Measurements from ENCODE around the gene CST5. TPM values are rescaled to one million over a fixed set of nuclear protein-coding genes. Genes with fewer than 3 reads are reported as not detected.
A peak's percentile ranks its signal among the peaks of the same experiment; 100 is the strongest.
"Not testable (repeated sequence)": the region's sequence is repeated elsewhere in the genome, so short reads cannot be mapped to it uniquely, and the experiment has no call there.

The CST5 gene
- polyA plus RNA-seq, 4 donors = 0.35 to 0.54 (median 0.44) TPM; not detected in 1

DNA sequence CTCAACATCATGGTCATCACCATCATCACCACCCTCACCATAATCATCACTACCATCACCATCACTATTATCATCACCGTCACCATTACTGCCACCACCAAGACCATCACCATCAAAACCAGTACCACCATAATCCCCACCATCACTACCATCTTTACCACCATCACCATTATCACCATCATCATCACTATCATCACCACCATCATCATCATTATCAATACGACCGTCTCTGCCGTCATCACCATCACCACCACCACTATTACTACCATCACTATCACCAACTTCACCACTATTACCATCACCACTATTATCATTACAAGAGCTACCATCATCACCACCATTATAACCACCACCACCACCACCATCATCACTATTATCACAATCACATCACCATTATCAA lies 11.3 kb upstream of the CST5 start:
- not testable (repeated sequence) for DNase-seq (ENCODE audit: low read depth in 4 of 4, low spot score in 3 of 4)

DNA sequence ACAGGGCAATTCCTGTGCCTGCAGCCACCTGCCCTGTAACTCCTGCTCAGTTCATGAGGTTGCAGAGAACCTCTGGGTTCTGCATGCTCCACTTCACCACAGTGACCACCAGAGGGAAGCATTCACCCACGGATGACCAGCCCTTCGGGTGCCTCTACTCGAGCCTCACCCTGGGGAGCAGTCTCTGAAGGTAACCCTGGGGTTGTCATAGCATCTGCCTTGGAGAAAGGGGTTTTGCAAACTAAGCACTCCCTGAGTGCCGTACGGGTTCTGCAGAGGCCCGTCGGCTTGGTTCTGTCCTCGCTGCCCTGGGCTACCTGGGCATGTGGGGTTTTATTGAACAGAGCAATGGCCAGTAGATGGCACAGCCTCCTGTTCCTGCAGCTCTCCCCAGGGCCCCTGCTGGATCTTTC lies 10.2 kb upstream of the CST5 start:
- DNase-seq (ENCODE audit: low read depth in 4 of 4, low spot score in 3 of 4) = peak; percentile 18 to 41 (median 34)

DNA sequence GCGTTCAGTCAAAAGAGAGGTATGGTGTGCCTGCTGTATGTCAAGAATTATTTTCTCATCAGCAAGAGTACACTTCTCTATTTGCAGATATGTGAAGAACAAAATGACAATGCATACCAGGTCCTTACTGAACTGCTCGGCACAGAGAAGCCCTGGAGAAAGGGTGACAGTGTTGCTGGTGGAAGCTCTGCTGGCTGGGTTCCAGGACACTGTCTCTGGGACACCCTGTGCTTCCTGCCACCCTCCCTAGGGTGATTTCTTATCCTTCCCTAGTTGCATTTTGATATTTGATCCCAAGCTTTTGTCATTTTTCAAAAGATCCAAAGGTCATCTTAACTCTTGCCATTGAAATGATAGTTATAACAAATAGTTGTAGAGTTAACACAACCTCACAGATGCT lies 8.3 kb upstream of the CST5 start:
- no peak for DNase-seq (ENCODE audit: low read depth in 4 of 4, low spot score in 3 of 4)

DNA sequence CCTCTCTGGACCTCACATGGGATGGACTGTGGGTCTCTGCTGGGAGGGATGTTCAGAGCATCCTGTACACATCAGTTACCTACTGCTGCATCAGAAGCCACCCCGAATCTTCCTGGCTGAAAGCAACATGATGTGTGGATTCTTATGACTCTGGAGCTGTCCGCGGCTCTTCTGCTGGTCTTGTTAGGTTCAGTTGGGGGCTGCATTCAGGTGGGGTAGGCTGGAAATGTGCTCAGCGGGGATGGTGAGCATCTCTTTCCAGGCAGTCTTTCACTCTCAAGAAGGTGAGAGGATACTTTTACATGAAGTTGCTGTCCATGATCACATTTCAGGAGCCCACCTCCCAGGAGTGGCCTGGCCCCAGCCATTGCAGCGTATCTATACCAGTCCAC lies 5.2 kb upstream of the CST5 start:
- DNase-seq (ENCODE audit: low read depth in 4 of 4, low spot score in 3 of 4) = no peak

- no peak for DNase-seq (ENCODE audit: low read depth in 4 of 4, low spot score in 3 of 4)
Measured at GRCh38 chr20:23884136-23884770, 4.7 kb upstream of the CST5 start.

GRCh38 chr20:23881371-23881770 lies 1.8 kb upstream of the CST5 start:
- no peak for DNase-seq (ENCODE audit: low read depth in 4 of 4, low spot score in 3 of 4)

DNA sequence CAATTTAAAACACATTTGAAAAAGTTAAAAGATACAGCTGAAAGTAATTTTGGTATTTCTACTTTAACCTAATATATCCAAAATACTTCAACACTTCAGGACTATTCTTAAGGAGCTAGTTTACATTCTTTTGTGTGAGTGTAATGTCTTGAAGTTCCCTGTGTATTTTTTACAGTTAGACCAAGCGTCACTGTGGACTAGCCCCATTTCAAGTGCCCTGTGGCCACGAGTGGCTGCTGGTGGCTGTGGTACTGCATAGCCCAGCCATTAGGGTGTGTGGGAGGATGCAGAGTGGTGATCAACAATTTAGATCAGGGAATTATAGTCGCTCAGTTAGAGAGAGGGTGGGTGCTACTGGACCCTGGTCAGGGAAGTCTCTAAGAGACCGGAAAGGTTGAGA lies 869 bp upstream of the CST5 start:
- no peak for DNase-seq (ENCODE audit: low read depth in 4 of 4, low spot score in 3 of 4)

DNA sequence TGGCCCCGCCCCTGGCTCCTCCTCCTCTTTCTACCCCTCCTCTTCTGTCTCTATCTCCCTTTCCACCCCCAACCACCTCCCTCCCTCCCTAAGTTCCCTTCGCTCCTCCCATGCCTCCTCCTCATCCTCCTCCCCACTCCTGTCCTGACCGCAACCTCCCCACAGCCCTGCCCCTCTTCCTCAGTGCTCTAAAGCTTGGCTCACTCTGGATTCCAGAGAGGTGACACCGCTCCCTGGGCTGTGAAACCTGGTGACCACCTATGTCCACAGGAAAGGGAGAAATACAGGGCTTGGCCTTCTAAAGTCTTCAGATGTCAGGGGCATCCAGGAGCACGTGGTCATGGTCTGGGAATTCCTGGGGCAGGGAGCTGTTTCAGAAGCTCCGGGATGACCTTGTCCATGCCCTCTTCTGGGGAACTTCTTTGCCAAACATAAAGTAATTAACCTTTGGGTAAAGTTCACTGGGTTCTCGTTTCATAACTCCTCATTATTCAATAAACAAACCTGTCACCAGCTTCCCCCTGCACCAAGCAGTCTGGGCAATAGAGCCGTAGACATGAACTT lies 345 bp upstream of the CST5 start:
- peak in 2 of 4 donors; percentile 17 to 36 for DNase-seq (ENCODE audit: low read depth in 4 of 4, low spot score in 3 of 4)

GRCh38 chr20:23878787-23879186 lies 761 bp downstream of the CST5 start:
- DNase-seq (ENCODE audit: low read depth in 4 of 4, low spot score in 3 of 4) = no peak

- not testable (repeated sequence) for DNase-seq (ENCODE audit: low read depth in 4 of 4, low spot score in 3 of 4)
Measured at GRCh38 chr20:23878016-23878542, 1.5 kb downstream of the CST5 start.

DNA sequence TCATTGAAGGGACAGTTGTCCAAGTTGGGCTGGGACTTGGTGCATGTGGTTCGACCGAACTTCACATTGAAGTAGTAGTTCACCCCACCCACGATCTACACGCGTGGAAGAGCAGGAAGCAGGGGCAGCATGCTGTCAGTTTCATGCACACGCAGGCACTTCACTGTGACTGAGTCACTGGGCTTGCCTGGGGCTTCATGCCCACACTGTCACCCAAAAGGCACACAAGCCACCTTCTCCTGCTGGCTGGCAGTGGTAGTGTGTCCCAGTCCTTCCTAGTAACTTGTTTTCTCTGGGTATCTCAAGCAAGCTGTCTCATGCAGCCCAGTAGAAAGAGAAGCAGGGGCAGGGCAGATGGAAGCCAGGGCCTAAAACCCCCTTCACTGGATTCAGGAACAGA lies 2.0 kb downstream of the CST5 start:
- no peak for DNase-seq (ENCODE audit: low read depth in 4 of 4, low spot score in 3 of 4)

- DNase-seq (ENCODE audit: low read depth in 4 of 4, low spot score in 3 of 4) = no peak
Measured at GRCh38 chr20:23875606-23876237, 3.8 kb downstream of the CST5 start.

DNA sequence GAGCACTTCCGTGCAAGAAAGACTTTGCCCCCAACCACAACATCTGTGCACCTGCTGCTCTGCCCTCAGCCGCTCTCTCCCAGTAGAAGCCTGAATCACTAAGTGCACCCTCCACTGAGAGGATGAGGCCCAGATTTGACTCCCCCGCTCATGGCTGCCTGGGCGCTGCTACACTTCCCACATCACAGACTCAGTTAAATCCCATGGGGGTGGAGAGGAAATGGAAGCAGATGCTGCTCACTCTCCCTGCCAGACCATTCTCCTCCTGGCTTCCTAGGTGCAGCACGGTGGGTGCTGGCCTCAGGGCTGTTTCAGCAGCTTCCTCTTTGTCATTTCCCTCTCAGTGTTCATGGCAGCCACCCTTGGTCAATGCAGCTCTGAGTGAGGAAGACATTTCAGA lies 4.8 kb downstream of the CST5 start:
- no peak for DNase-seq (ENCODE audit: low read depth in 4 of 4, low spot score in 3 of 4)

GRCh38 chr20:23873370-23874015 lies 6.1 kb downstream of the CST5 start:
- DNase-seq (ENCODE audit: low read depth in 4 of 4, low spot score in 3 of 4) = no peak

GRCh38 chr20:23872065-23872464 lies 7.5 kb downstream of the CST5 start:
- no peak for DNase-seq (ENCODE audit: low read depth in 4 of 4, low spot score in 3 of 4)

DNA sequence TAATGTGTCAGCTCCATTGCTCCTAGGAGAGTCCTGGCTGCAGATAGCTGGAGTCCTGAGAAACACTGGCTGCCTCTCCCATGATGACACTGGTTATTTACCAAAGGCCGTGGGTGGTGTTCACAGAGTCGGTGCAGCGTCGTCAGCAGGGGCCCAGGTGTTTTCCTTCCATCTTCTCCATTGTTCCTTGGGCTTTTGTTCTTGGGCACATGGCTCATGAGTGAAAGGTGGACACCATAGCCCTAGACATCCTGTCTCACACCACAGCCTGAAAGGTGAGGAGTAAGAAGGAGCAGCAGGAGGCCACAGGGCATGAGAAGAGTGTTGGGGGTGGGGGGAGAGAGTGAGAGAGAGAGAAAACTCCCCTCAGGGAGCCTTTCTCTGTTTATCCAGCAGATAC lies 9.1 kb downstream of the CST5 start:
- DNase-seq (ENCODE audit: low read depth in 4 of 4, low spot score in 3 of 4) = no peak

DNA sequence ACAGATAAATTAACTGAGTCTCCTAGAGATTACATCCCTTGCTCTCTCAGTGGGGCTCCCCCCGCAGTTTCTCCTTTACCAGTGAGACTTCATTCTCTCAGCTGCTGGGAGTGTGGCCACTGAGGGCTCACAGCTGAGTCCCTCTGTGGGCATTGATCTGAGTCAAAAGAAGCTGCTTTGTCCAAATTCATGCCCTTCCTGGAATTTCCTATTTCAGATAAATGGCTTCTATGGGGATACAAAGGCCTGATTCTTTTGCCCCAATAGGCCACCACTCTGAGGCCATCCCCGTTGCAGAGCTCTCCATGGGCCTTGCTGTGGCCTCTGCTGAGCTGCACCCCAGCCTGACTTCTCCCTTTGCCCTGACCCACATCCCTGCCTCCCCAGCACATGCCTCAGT lies 10.0 kb downstream of the CST5 start:
- no peak for DNase-seq (ENCODE audit: low read depth in 4 of 4, low spot score in 3 of 4)

DNA sequence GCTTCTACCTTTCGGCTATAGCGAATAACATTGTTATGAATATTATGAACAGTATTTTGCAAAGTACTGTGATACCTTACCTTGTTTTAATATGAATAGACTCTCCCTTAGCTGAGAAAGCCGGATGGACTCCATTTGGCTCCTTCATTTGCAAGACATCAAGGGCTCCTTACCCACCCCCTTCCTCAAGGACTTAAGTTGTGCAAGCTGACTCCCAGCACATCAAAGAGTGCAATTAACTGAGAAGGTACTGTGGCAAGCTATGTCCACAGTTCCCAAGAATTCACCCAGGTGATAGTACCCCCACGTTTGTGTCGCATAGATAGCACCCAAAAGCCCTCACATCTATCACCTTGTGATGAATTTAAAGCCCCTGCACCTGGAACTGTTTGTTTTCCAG lies 11.2 kb downstream of the CST5 start:
- no peak for DNase-seq (ENCODE audit: low read depth in 4 of 4, low spot score in 3 of 4)

- no peak for DNase-seq (ENCODE audit: low read depth in 4 of 4, low spot score in 3 of 4)
Measured at GRCh38 chr20:23867152-23867776, 12.3 kb downstream of the CST5 start.

GRCh38 chr20:23860771-23861170 lies 18.8 kb downstream of the CST5 start:
- not testable (repeated sequence) for DNase-seq (ENCODE audit: low read depth in 4 of 4, low spot score in 3 of 4)

DNA sequence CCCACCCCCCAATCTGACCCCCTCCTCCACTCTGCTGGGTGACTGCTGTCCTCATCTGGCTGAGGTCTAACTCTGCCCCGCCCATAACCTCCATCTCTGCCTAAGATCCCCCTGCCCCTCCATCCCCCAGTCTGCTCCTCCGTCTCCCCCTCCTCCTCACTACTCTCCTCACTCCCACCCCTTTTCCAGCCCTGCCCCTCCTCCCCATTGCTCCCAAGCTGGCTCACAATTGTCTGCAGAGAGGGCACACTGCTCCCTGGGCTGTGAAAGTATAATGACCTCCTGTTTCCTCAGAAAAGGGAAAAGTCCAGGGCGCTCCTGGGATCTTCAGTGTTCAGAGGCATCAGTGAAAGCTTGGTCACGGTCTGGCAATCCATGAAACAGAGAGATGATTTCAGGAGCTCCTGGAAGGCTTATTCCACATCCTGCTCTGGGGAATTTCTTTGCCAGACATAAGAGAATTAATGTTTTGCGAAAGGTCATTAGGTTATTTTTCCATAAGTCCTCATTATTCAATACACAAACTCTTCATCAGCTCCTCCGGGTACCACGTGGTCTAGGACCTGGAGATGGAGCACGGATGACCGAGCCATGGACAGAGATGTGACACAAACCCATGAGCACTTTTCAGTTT lies 21.5 kb downstream of the CST5 start:
- peak in 3 of 4 donors; percentile 10 to 45 (median 30) for DNase-seq (ENCODE audit: low read depth in 4 of 4, low spot score in 3 of 4)
